HAP-1 (cell line): ENCODE data around the gene GSTM2.

Source experiments
- DNase-seq, 2 experiments: peaks; one replicate each; pipeline ENCODE4 v3.0.0-alpha.2; 2016 to 2020; ENCODE audit warnings: low spot score in 2 of 2
- H3K27me3 ChIP-seq: fragments of 250-450 bp; sonication (Bioruptor Pico); 2 replicates; pipeline ENCODE4 v1.5.1; 2020; ENCODE audit warnings: low read depth, mild to moderate bottlenecking, moderate library complexity
- H3K36me3 ChIP-seq: fragments of 250-450 bp; sonication (Bioruptor Pico); replicated peaks from 2 replicates; pipeline ENCODE4 v1.5.1; 2020; ENCODE audit warnings: mild to moderate bottlenecking
- H3K4me1 ChIP-seq: fragments of 250-450 bp; sonication (Bioruptor Pico); 2 replicates; pipeline ENCODE4 v1.5.1; 2020; ENCODE audit warnings: mild to moderate bottlenecking
- H3K4me3 ChIP-seq: fragments of 250-450 bp; sonication (Bioruptor Pico); 2 replicates; pipeline ENCODE4 v1.5.1; 2020; ENCODE audit warnings: mild to moderate bottlenecking, moderate library complexity
- H3K9me3 ChIP-seq: fragments of 250-450 bp; sonication (Bioruptor Pico); 2 replicates; pipeline ENCODE4 v1.5.1; 2020; ENCODE audit warnings: mild to moderate bottlenecking, moderate library complexity
- in situ Hi-C: fragments of 300-500 bp; cut with MboI; formaldehyde crosslinking; loops from 3 replicates; pipeline ENCODE4 v1.14.3; 2020; ENCODE audit warnings: low sequenced_read_pairs, inconsistent platforms, mixed read lengths

The GSTM2 gene

GRCh38 chr1:109714661-109715372, 47.0 kb downstream of the GSTM2 start:
- in situ Hi-C loops: no loop called here
- DNase-seq: no peak
- Histone ChIP-seq H3K36me3 (no peaks in the 10 kb centered on the region), H3K27me3 (no peaks in the 10 kb centered on the region), H3K4me1 (peaks cover 7% of the 10 kb centered on the region), H3K4me3 (no peak overlapping the region), H3K9me3 (no peaks in the 10 kb centered on the region)

- Histone ChIP-seq H3K4me3 (no peak overlapping the region), H3K36me3 (no peaks in the 10 kb centered on the region), H3K4me1 (peaks cover 10% of the 10 kb centered on the region), H3K9me3 (no peaks in the 10 kb centered on the region), H3K27me3 (no peaks in the 10 kb centered on the region)
- no peak for DNase-seq
- in situ Hi-C loops: no loop called here
Observed at GRCh38 chr1:109716121-109716520, 48.3 kb downstream of the GSTM2 start.

GRCh38 chr1:109716570-109717090, 48.8 kb downstream of the GSTM2 start:
- DNase-seq: no peak
- H3K27me3 ChIP-seq: no peaks in the 10 kb centered on the region
- no peaks in the 10 kb centered on the region for H3K9me3 ChIP-seq
- H3K4me3 ChIP-seq: no peak overlapping the region
- in situ Hi-C loops: no loop called here
- no peaks in the 10 kb centered on the region for H3K36me3 ChIP-seq
- H3K4me1 ChIP-seq: peaks cover 15% of the 10 kb centered on the region

- H3K4me3 ChIP-seq: no peak overlapping the region
- in situ Hi-C loops: no loop called here
- DNase-seq: no peak
- no peaks in the 10 kb centered on the region; the same call in 1 of the 2 replicates for H3K27me3 ChIP-seq
- 0 out of 2 replicates have a peak, but pooled peaks cover 2% of the 10 kb centered on the region for H3K9me3 ChIP-seq
- H3K4me1 ChIP-seq: peaks cover 19% of the 10 kb centered on the region
- H3K36me3 ChIP-seq: no peaks in the 10 kb centered on the region
Observed at GRCh38 chr1:109717729-109718128, 49.9 kb downstream of the GSTM2 start.

- H3K4me3 ChIP-seq: no peak overlapping the region
- H3K36me3 ChIP-seq: no peaks in the 10 kb centered on the region
- DNase-seq: no peak
- H3K4me1 ChIP-seq: peaks cover 19% of the 10 kb centered on the region
- no peaks in the 10 kb centered on the region; the same call in 1 of the 2 replicates for H3K27me3 ChIP-seq
- in situ Hi-C loops: no loop called here
- 0 out of 2 replicates have a peak, but pooled peaks cover 2% of the 10 kb centered on the region for H3K9me3 ChIP-seq
Observed at GRCh38 chr1:109718495-109718894, 50.6 kb downstream of the GSTM2 start.

GRCh38 chr1:109719337-109719837, 51.5 kb downstream of the GSTM2 start:
- no peak overlapping the region for H3K4me3 ChIP-seq
- in situ Hi-C loops: no loop called here
- no peaks in the 10 kb centered on the region; the same call in 1 of the 2 replicates for H3K27me3 ChIP-seq
- H3K9me3 ChIP-seq: 0 out of 2 replicates have a peak, but pooled peaks cover 2% of the 10 kb centered on the region
- no peaks in the 10 kb centered on the region for H3K36me3 ChIP-seq
- H3K4me1 ChIP-seq: peaks cover 19% of the 10 kb centered on the region
- DNase-seq: no peak

- no peak for DNase-seq
- Histone ChIP-seq H3K4me1 (peaks cover 19% of the 10 kb centered on the region), H3K9me3 (0 out of 2 replicates have a peak, but pooled peaks cover 2% of the 10 kb centered on the region), H3K4me3 (no peak overlapping the region), H3K36me3 (no peaks in the 10 kb centered on the region), H3K27me3 (no peaks in the 10 kb centered on the region; the same call in 1 of the 2 replicates)
- in situ Hi-C loops: no loop called here
Observed at GRCh38 chr1:109721042-109721441, 53.2 kb downstream of the GSTM2 start.

GRCh38 chr1:109721971-109722370, 54.1 kb downstream of the GSTM2 start:
- no peaks in the 10 kb centered on the region for H3K36me3 ChIP-seq
- 0 out of 2 replicates have a peak, but pooled peaks cover 2% of the 10 kb centered on the region for H3K9me3 ChIP-seq
- H3K4me3 ChIP-seq: no peak overlapping the region
- in situ Hi-C loops: no loop called here
- DNase-seq: no peak
- H3K27me3 ChIP-seq: no peaks in the 10 kb centered on the region; the same call in 1 of the 2 replicates
- H3K4me1 ChIP-seq: peaks cover 21% of the 10 kb centered on the region

GRCh38 chr1:109722908-109723691, 55.2 kb downstream of the GSTM2 start:
- no peak for DNase-seq
- Histone ChIP-seq H3K9me3 (0 out of 2 replicates have a peak, but pooled peaks cover 2% of the 10 kb centered on the region), H3K4me1 (peaks cover 21% of the 10 kb centered on the region), H3K36me3 (no peaks in the 10 kb centered on the region), H3K27me3 (no peaks in the 10 kb centered on the region; the same call in 1 of the 2 replicates), H3K4me3 (no peak overlapping the region)
- in situ Hi-C loops: no loop called here
